NCI-H2196 (cell line): ENCODE data around the gene HNRNPA2B1.
"Not testable (repeated sequence)": the region's sequence is repeated elsewhere in the genome, so short reads cannot be mapped to it uniquely, and the experiment has no call there.

Source experiments
- DNase-seq: peaks from one replicate; lab custom pipeline; 2025; ENCODE audit not compliant: unreplicated experiment; lab: John Stamatoyannopoulos, UW

Gene HNRNPA2B1

GRCh38 chr7:26185131-26185843, 15.3 kb downstream of the HNRNPA2B1 start:
- no peak for DNase-seq

GRCh38 chr7:26184281-26185101, 16.1 kb downstream of the HNRNPA2B1 start:
- not testable (repeated sequence) for DNase-seq

DNA sequence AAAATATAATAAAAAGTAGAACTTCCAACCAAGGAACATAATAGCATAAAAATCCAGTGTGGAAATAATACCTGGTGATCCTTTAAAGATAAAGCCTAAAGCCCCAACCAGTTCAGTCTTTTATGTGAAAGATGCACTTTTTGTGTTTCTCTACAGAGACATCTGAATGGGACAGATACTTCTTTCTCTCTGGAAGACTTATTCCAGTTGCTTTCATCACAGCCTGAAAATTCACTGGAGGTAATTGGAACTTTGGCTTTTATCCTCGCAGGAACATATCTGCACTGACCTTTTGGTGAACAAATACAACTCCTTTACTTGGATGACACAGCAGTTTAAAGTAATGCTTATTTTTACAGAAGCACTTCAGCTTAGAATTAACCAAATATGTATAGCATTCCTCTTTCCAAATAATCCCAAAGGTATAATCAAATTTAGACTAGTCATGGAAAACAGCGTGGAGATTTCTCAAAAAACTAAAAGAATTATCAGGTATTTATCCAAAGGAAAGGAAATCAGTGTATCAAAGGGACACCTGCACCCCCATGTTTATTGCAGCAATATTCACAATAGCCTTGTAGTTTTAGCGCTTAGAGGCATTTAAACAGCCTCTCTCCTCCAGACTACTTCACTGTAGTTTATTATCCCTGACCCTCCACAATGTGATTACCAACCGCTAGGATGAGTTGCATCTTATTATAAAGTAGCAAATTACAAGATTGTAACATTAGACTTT, 16.8 kb downstream of the HNRNPA2B1 start:
- DNase-seq, result no peak

GRCh38 chr7:26182706-26183105, 17.8 kb downstream of the HNRNPA2B1 start:
- no peak for DNase-seq

DNA sequence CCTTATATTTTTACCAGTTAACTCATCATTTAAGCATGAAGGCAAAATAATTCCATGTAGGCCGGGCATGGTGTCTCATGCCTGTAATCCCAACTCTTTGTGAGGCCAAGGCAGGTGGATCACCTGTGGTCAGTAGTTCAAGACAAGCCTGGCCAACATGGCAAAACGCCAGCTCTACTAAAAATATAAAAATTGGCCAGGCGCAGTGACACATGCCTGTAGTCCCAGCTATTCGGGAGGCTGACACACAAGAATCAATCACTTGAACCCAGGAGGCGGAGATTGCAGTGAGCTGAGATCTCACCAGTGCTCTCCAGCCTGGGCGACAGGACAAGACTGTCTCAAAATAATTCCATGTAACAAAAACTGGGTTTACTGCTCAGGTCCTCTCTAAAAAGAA, 18.3 kb downstream of the HNRNPA2B1 start:
- DNase-seq, result no peak

DNA sequence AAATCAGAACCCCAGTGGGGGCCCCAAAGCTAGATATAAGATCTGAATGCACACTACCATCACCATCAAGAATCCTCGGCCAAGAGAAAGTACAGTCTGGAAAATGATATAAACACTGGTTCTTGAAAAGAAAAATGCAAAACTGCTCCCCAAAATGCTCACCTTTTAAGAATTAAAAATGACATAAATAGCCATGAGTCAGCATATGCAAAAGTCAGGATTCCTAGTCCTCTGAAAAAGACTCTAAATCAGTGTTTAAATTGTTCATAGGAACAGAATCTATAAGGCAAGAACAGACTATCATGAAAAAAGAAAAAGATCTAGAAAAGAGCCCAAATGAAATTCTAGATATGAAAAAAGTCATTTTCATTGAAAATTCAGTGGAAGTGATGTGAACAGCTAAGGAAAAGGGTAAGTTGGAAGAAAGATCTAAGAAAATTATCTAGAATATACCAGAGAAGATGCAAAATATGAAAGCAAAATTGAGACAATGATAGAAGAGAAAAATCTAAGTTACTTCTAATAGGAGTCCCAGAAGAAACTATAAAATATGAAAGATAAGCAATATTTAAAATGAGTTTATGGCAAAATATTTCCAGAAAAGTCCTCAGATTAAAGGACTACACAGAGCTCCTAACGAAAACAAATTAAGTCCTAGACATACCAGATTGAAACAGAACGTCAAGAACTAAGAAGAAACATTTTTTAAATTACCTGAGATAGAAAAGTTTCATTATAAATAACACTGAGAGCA, 18.9 kb downstream of the HNRNPA2B1 start:
- DNase-seq, result no peak

- DNase-seq, result no peak
Observed at GRCh38 chr7:26180792-26181198, 19.8 kb downstream of the HNRNPA2B1 start.

DNA sequence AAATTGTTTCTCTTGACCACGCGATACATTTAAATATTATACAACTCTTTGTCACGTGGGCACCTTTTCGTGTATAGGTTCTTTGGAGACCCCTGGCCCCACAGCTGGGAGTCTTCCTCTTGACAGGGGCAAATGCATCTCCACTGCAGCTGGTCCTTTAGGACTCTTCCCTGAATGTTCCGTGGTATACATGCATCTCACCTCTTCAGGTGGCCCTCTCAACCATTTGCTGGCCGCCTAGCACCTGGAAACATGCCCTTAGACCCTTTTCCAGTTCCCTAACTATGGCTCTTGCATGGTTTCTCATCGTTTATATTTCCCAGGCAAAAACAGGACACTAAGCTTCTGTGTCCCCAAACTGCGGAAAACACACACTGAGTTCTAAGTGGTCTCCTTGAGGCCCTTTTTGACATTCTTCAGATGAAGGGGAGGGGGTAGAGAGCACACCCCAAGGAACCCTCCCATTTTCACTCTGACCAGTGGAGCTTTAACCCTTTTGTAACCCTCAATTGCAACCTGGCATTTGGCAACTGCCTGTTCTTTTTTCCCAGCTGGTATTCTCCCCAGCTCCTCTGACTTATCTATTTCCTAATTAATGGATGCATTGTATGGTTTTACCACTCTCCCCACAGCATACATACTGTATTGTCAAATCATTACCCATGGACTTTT, 20.6 kb downstream of the HNRNPA2B1 start:
- no peak for DNase-seq

GRCh38 chr7:26179422-26179821, 21.1 kb downstream of the HNRNPA2B1 start:
- no peak for DNase-seq

GRCh38 chr7:26178272-26178960, 22.1 kb downstream of the HNRNPA2B1 start:
- no peak for DNase-seq

- DNase-seq, result not testable (repeated sequence)
Observed at GRCh38 chr7:26177269-26177668, 23.3 kb downstream of the HNRNPA2B1 start.

GRCh38 chr7:26176696-26177095, 23.9 kb downstream of the HNRNPA2B1 start:
- DNase-seq, result not testable (repeated sequence)

DNA sequence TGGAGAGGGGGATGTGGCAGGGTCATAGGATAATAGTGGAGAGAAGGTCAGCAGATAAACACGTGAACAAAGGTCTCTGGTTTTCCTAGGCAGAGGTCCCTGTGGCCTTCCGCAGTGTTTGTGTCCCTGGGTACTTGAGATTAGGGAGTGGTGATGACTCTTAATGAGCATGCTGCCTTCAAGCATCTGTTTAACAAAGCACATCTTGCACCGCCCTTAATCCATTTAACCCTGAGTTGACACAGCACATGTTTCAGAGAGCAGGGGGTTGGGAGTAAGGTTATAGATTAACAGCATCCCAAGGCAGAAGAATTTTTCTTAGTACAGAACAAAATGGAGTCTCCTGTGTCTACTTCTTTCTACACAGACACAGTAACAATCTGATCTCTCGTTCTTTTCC, 24.6 kb downstream of the HNRNPA2B1 start:
- DNase-seq, result not testable (repeated sequence)

- no peak for DNase-seq
Observed at GRCh38 chr7:26172048-26172447, 28.5 kb downstream of the HNRNPA2B1 start.

DNA sequence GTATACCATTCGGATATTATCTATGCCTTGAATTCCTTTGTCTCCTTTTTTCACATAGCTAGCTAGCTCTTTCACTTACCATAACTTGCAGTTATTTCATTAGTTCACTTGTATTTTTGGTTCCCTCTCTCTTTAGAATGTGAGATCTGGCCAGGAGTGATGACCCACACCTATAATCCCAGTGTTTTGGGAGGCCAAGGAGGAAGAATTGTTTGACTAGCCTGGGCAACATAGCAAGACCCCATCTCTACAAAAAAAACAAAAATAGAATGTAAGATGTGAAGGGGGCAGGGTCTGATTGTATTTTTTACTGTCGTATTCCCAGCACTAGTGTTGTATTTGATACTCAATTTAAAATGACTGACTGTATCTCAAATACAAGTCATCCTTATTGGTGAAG, 28.9 kb downstream of the HNRNPA2B1 start:
- no peak for DNase-seq

DNA sequence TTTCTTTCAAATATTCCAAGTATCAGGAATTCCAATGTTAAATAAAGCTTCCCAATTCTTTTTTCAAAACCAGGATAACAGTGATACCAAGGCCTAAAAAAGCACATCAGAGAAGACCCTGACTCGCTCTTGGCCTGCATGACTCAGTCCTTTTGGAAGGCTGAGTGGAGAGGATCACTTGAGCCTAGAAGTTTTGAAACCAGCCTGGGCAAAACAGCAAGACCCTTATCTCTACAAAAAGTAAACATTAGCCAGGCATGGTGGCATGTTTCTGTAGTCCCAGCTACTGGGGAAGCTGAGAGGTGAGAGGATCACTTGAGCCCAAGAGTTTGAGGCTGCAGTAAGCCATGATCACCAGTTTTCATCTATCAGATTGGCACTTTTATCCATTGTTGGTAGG, 29.9 kb downstream of the HNRNPA2B1 start:
- DNase-seq, result no peak

GRCh38 chr7:26169271-26169670, 31.3 kb downstream of the HNRNPA2B1 start:
- DNase-seq, result no peak

GRCh38 chr7:26168458-26169023, 32.0 kb downstream of the HNRNPA2B1 start:
- no peak for DNase-seq

DNA sequence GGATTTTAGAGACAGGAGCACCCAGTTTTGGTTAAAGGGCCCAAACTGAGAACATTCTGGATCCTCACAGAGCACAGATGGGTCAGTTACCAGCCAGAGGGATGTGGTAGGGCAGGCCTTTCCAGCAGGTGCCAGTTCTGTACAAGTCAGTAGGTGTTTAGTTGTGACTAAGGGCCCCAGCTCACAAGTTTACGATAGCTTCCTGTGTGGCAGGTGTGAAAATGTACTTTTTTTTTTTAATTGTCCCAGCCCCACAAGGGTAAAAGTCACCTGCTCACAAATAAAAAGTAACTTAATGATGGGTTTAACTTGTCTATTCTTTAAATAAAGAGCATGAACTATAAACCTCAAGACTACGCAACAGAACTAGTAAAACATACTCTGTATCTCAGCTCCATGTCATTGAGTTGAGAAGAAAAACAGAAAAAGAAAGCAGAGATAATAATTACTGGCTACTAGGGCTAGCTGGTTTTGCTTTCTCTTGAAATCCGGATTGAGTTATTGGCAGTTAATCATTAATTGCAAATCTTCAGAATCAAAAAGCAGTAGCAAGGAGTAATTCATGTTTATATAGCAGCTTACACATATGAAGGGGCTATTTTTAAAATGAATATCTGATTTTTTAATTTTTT, 33.1 kb downstream of the HNRNPA2B1 start:
- DNase-seq, result no peak
